Coronary artery (tissue), 2 donors: Measurements from ENCODE around the gene SLC35B3.

Experiments used
- DNase-seq: peaks from one replicate; pipeline ENCODE4 v3.0.0-alpha.2; 2017; ENCODE audit warnings: low spot score
- H3K27ac ChIP-seq, 2 donors: fragments of 200-600 bp; sonication (generic); one replicate each; pipeline ENCODE4 v1.5.1; 2016 to 2019
- H3K4me3 ChIP-seq: fragments of 200-600 bp; sonication (generic); 2 replicates; pipeline ENCODE4 v1.5.1; 2016; ENCODE audit warnings: mild to moderate bottlenecking, moderate library complexity
- CTCF ChIP-seq: fragments of 200-600 bp; sonication (generic); IDR thresholded peaks from one replicate; pipeline ENCODE4 v1.5.1; 2019; ENCODE audit warnings: antibody characterized with exemption

Gene SLC35B3

GRCh38 chr6:8435093-8435844 is at the start of gene SLC35B3:
Gene SLC35B3 (minus strand): TSS chr6:8435545.
- H3K27ac ChIP-seq, result peak within 1 kb of the TSS; percentile 88 to 89
- TF ChIP-seq CTCF, result no peak
- DNase-seq, result peak; percentile 93
- H3K4me3 ChIP-seq, result peak within 1 kb of the TSS; percentile 78

- no peak for TF ChIP-seq CTCF
- no peak overlapping the region for H3K27ac ChIP-seq
- H3K4me3 ChIP-seq, result no peak overlapping the region
- no peak for DNase-seq
Observed at GRCh38 chr6:8483650-8484049, 48.3 kb upstream of the SLC35B3 start.

GRCh38 chr6:8481727-8482126 is 46.4 kb upstream of the SLC35B3 start:
- TF ChIP-seq CTCF, result no peak
- no peak for DNase-seq
- Histone ChIP-seq H3K4me3 (no peak overlapping the region), H3K27ac (no peak overlapping the region)

GRCh38 chr6:8478418-8478817 is 43.1 kb upstream of the SLC35B3 start:
- TF ChIP-seq CTCF, result no peak
- H3K4me3 ChIP-seq, result no peak overlapping the region
- DNase-seq, result no peak
- no peak overlapping the region for H3K27ac ChIP-seq

GRCh38 chr6:8476656-8477055 is 41.3 kb upstream of the SLC35B3 start:
- TF ChIP-seq CTCF, result no peak
- DNase-seq, result no peak
- Histone ChIP-seq H3K27ac (no peak overlapping the region), H3K4me3 (no peak overlapping the region)

- Histone ChIP-seq H3K4me3 (no peak overlapping the region), H3K27ac (no peak overlapping the region)
- DNase-seq, result no peak
- TF ChIP-seq CTCF, result no peak
Observed at GRCh38 chr6:8468552-8469356, 33.4 kb upstream of the SLC35B3 start.
